Prostate gland (tissue), 2 donors: Measurements from ENCODE around the gene ITPKB.

ENCODE experiments used
- CTCF ChIP-seq, 4 experiments: fragments of 200-600 bp in 2 of 4; fragments of 450-650 bp in 2 of 4; sonication (generic) in 2 of 4; IDR thresholded peaks; 1 replicate in 3 of 4; 2 replicates in 1 of 4; pipeline ENCODE4 v1.5.1; 2016 to 2019; ENCODE audit warnings: antibody characterized with exemption in 4 of 4, mild to moderate bottlenecking in 2 of 4, moderate library complexity in 2 of 4
- POLR2A ChIP-seq: fragments of 450-650 bp; IDR thresholded peaks from one replicate; pipeline ENCODE4 v1.6.1; 2016; ENCODE audit warnings: antibody characterized with exemption, mild to moderate bottlenecking
- POLR2AphosphoS5 ChIP-seq: sonication (generic); formaldehyde crosslinking; IDR thresholded peaks from one replicate; pipeline ENCODE4 v1.6.1; 2017; ENCODE audit warnings: antibody characterized with exemption

DNA sequence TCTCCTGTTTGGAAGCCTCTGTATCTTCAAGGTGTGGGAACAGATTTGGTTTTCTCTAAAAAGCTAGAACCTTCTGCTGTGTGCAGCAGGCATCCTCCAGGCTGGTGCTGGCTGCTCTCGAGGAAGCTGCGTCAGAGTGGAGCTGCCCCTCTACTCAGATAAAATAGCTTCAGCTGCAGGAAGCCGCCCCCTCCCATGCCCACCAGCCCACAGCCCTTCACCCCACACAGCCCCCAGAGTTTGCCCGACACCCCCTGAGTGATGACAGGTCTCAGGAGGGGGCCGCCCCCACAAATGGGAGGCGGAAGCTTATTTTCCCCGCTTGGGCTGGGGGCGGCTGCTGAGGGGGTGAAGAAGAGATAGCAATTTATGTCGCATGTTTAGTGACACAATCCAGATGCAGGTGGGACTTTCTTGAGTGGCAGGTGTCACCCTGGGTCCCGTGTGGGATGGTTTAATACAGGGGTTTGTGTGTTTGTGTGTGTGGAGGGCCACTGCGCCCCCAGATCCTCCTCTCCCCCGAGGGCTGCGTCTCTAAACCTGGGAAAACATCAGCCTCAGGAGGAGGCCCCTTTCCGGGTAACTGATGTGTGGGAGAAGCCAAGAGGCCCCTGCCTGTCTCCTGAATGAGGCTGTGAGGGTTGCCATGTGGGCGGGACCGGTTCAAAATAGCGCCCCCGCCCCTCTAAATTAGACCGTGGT, 135.1 kb downstream of the ITPKB start:
- no peak for TF ChIP-seq CTCF (IDR thresholded peaks at IDR 0.05)
- no peak for TF ChIP-seq POLR2A
- TF ChIP-seq POLR2AphosphoS5 = no peak
